Activated CD8-positive, alpha-beta T cell treated with anti-CD3 and anti-CD28 coated beads for 36 hours (primary cell): ENCODE measurements around the gene PSD2. TPM values are rescaled to one million over a fixed set of nuclear protein-coding genes. Genes with fewer than 3 reads are reported as not detected.

Experiments used
- ATAC-seq: fragments of 200-7000 bp; cut with Tn5 transposase; one replicate; pipeline ENCODE4 v1.10.0; 2021; ENCODE audit warnings: mild to moderate bottlenecking, moderate library complexity
- CTCF ChIA-PET: fragments of 350-600 bp; sonication (Branson Sonifier 250); formaldehyde crosslinking; loops from one replicate; lab custom pipeline; 2021; ENCODE audit warnings: antibody characterized with exemption; lab: Charles Lee
- POLR2A ChIA-PET: fragments of 350-600 bp; sonication (Branson Sonifier 250); formaldehyde crosslinking; loops from one replicate; lab custom pipeline; 2021; ENCODE audit warnings: antibody characterized with exemption; lab: Charles Lee
- DNase-seq: peaks from one replicate; pipeline ENCODE4 v3.0.0-alpha.2; 2020
- H3K27ac Mint-ChIP-seq: one replicate; pipeline ENCODE4 v1.8.0; 2021; ENCODE audit warnings: mild to moderate bottlenecking, mixed read lengths
- H3K27me3 Mint-ChIP-seq: one replicate; pipeline ENCODE4 v1.8.0; 2021; ENCODE audit warnings: mixed read lengths
- H3K36me3 Mint-ChIP-seq: one replicate; pipeline ENCODE4 v1.8.0; 2021; ENCODE audit warnings: low read depth, mixed read lengths
- H3K4me1 Mint-ChIP-seq: one replicate; pipeline ENCODE4 v1.8.0; 2021; ENCODE audit warnings: low read depth, mixed read lengths
- H3K4me3 Mint-ChIP-seq: one replicate; pipeline ENCODE4 v1.8.0; 2021; ENCODE audit warnings: mild to moderate bottlenecking, moderate library complexity, mixed read lengths
- H3K9me3 Mint-ChIP-seq: one replicate; pipeline ENCODE4 v1.8.0; 2021; ENCODE audit warnings: mixed read lengths
- CTCF ChIP-seq: fragments of 200-600 bp; IDR thresholded peaks from one replicate; pipeline ENCODE4 v1.8.0; 2022; ENCODE audit warnings: antibody characterized with exemption, mild to moderate bottlenecking
- intact Hi-C: fragments of 100-400 bp; cut with micrococcal nuclease; formaldehyde crosslinking; loops from one replicate; pipeline ENCODE4 v1.10.0; 2022
- total RNA-seq, 2 experiments: library from RNA; stranded (reverse); gene quantifications; one replicate each; pipeline ENCODE4 v1.2.3, GENCODE V29; 2021

PSD2 gene
- total RNA-seq, 2 experiments from 2014 or later, result 0.14 TPM; not detected in 1

DNA sequence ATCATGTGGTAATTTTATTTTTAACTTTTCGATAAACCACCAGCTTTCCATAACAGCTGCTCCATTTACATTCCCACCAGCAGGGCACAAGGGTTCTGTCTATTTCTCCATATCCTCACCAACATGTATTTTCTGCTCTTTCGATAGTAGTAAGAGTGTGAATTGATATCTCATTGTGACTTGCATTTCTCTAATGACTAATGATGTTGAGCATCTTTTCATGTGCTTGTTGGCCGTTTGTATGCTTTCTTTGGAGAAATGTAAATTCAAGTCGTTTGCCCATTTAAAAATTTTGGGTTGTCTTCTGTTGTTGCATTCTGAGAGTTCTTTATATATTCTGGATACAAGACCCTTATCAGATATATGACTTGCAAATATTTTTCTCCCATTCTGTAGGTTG, 45.9 kb downstream of the PSD2 start:
- no peak overlapping the region for H3K27ac Mint-ChIP-seq
- CTCF ChIA-PET, result interaction anchor here (6.6 to 6.8 kb wide), 2 partner anchors 53 to 127 kb away, joined by 53 to 121 read pairs; no protein-coding TSS in a partner anchor
- no peaks in the 10 kb centered on the region for H3K36me3 Mint-ChIP-seq
- DNase-seq (no peak), ATAC-seq (no peak)
- TF ChIP-seq CTCF, result no peak
- POLR2A ChIA-PET, result no interaction called here
- intact Hi-C loops, result no loop called here
- peaks cover 8% of the 10 kb centered on the region for H3K4me1 Mint-ChIP-seq
- peaks cover 10% of the 10 kb centered on the region for H3K27me3 Mint-ChIP-seq
- H3K4me3 Mint-ChIP-seq, result no peak overlapping the region
- H3K9me3 Mint-ChIP-seq, result no peaks in the 10 kb centered on the region

GRCh38 chr5:139842321-139842720, 46.7 kb downstream of the PSD2 start:
- Mint-ChIP-seq H3K36me3 (no peaks in the 10 kb centered on the region), H3K27me3 (peaks cover 12% of the 10 kb centered on the region), H3K4me3 (no peak overlapping the region), H3K27ac (no peak overlapping the region), H3K4me1 (peaks cover 10% of the 10 kb centered on the region), H3K9me3 (no peaks in the 10 kb centered on the region)
- CTCF ChIA-PET, result interaction anchor here (1.1 to 6.8 kb wide), 5 partner anchors 13 to 127 kb away, joined by 3 to 121 read pairs (median 19); no protein-coding TSS in a partner anchor
- intact Hi-C loops, result no loop called here
- DNase-seq (no peak), ATAC-seq (no peak)
- POLR2A ChIA-PET, result no interaction called here
- no peak for TF ChIP-seq CTCF

GRCh38 chr5:139843991-139844390, 48.4 kb downstream of the PSD2 start:
- Mint-ChIP-seq H3K4me3 (no peak overlapping the region), H3K36me3 (no peaks in the 10 kb centered on the region), H3K27ac (no peak overlapping the region), H3K27me3 (peaks cover 12% of the 10 kb centered on the region), H3K9me3 (no peaks in the 10 kb centered on the region), H3K4me1 (peaks cover 14% of the 10 kb centered on the region)
- no peak for TF ChIP-seq CTCF
- CTCF ChIA-PET, result interaction anchor here (0.8 to 6.8 kb wide), 10 partner anchors 10 to 125 kb away, joined by 3 to 121 read pairs (median 7); partner anchors contain the start of gene PSD2
- ATAC-seq, result no peak
- POLR2A ChIA-PET, result interaction anchor here (1.0 kb wide), 1 partner anchor 57 kb away, joined by 4 read pairs; no protein-coding TSS in a partner anchor
- intact Hi-C loops, result loop anchor here (2.0 kb wide), 1 partner anchor 57 kb away; no protein-coding TSS in a partner anchor
- no peak for DNase-seq

DNA sequence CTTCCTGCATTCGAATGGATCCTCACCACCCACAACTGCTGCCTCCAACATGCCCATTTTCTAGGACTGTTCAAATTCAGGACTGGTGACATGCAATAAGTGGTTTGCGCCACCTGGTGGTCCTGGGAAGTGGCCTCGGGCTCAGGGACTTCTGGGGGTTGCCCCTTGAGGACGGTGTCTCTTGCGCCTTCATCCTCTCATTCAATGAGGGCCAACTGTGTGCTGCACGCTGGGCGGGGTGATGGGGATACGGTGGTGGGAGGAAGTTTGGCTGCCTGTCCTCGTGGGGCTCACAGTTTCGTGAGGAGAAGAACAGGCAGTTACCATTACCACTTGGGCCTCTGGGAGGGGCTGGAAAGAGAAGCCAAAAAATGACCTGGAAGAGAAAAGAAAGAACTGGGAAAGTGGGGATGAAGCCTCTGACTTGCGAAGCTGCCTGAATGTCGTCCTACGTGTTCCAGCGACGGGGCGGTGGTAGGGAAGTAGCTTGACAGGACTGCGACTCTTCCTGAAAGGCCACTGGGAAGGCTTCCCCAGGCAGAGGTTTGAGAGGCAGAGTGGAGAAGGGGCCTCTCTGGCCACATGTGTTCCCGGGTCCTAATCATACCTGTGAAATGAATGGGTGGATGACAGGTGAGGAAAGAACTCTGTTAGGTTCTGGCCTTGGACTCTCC, 49.0 kb downstream of the PSD2 start:
- ATAC-seq (peak; percentile 65), DNase-seq (peak; percentile 93)
- ChIA-PET POLR2A (no interaction called here), CTCF (interaction anchor here (0.7 to 6.8 kb wide), 12 partner anchors 11 to 211 kb away, joined by 3 to 121 read pairs (median 6); no protein-coding TSS in a partner anchor)
- Mint-ChIP-seq H3K4me3 (no peak overlapping the region), H3K27ac (no peak overlapping the region), H3K27me3 (peaks cover 12% of the 10 kb centered on the region), H3K36me3 (no peaks in the 10 kb centered on the region), H3K4me1 (peaks cover 15% of the 10 kb centered on the region), H3K9me3 (no peaks in the 10 kb centered on the region)
- TF ChIP-seq CTCF, result peak; percentile 91
- intact Hi-C loops, result loop anchor here (2.0 kb wide), 1 partner anchor 58 kb away; no protein-coding TSS in a partner anchor
